ENCODE measurements around the gene ITPRIP. TPM values are rescaled to one million over a fixed set of nuclear protein-coding genes. Genes with fewer than 3 reads are reported as not detected.

ITPRIP gene
- total RNA-seq, 1 donor from 2014 or later, result 14.5 TPM

- H3K4me1 Mint-ChIP-seq (ENCODE audit: low read depth), result peaks cover 56% of the 10 kb centered on the region
- no peak overlapping the region for H3K4me3 Mint-ChIP-seq (ENCODE audit: unreplicated experiment)
- peak overlapping the region; percentile 90 for H3K27ac Mint-ChIP-seq (ENCODE audit: unreplicated experiment)
- peaks cover 25% of the 10 kb centered on the region for H3K36me3 Mint-ChIP-seq (ENCODE audit: low read depth)
- H3K27me3 Mint-ChIP-seq (ENCODE audit: low read depth), result no peaks in the 10 kb centered on the region
- DNase-seq (ENCODE audit: low spot score), result no peak
- no peaks in the 10 kb centered on the region for H3K9me3 Mint-ChIP-seq (ENCODE audit: low read depth)
- TF ChIP-seq, protein P1, sequence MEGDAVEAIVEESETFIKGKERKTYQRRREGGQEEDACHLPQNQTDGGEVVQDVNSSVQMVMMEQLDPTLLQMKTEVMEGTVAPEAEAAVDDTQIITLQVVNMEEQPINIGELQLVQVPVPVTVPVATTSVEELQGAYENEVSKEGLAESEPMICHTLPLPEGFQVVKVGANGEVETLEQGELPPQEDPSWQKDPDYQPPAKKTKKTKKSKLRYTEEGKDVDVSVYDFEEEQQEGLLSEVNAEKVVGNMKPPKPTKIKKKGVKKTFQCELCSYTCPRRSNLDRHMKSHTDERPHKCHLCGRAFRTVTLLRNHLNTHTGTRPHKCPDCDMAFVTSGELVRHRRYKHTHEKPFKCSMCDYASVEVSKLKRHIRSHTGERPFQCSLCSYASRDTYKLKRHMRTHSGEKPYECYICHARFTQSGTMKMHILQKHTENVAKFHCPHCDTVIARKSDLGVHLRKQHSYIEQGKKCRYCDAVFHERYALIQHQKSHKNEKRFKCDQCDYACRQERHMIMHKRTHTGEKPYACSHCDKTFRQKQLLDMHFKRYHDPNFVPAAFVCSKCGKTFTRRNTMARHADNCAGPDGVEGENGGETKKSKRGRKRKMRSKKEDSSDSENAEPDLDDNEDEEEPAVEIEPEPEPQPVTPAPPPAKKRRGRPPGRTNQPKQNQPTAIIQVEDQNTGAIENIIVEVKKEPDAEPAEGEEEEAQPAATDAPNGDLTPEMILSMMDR (IDR thresholded peaks at IDR 0.05), result no peak
These were observed 78.1 kb downstream of the ITPRIP start for GRCh38 chr10:104259999-104260774.

Small RNA genes lying within 50 kb of the gene (microRNA-seq; reads per million reads assigned to microRNA genes)
- not detected for gene MIR4482 (ENCODE audit: borderline number of aligned reads)

Other genes with a start within 250 kb of the ITPRIP start
- gene SFR1, start 216.3 kb downstream of the ITPRIP start, total RNA-seq, result 3.7 to 5.5 TPM (median 4.6 TPM) in 3 replicates
- gene CFAP43, start 106.1 kb downstream of the ITPRIP start, total RNA-seq, result 0.15 to 0.17 TPM in 2 of 3 replicates, not detected in the other
- gene GSTO1, start 83.6 kb downstream of the ITPRIP start, total RNA-seq, result 57.0 to 78.2 TPM (median 61.8 TPM) in 3 replicates
- gene GSTO2, start 69.3 kb downstream of the ITPRIP start, total RNA-seq, result 0.28 to 0.73 TPM (median 0.32 TPM) in 3 replicates
- 0.13 to 0.27 TPM (median 0.15 TPM) in 3 replicates for gene CFAP58, start 15.4 kb upstream of the ITPRIP start, total RNA-seq

Data from chondrocyte (in vitro differentiated cells).